ENCODE measurements around the gene SEMA7A. TPM values are rescaled to one million over a fixed set of nuclear protein-coding genes. Genes with fewer than 3 reads are reported as not detected.

The SEMA7A gene
- total and polyA plus RNA-seq, 4 donors, result 4.2 to 15.0 (median 6.8) TPM

GRCh38 chr15:74464897-74465296, 31.1 kb upstream of the SEMA7A start:
- no peak for TF ChIP-seq CTCF (IDR thresholded peaks at IDR 0.05; ENCODE audit: control extremely low read depth, extremely low read depth)
- WGBS, 2 donors, result 92 to 96% methylated on average over 2 of the region's 2 CpGs
- Histone ChIP-seq H3K4me3 (no peak overlapping the region), H3K4me1 (ENCODE audit: control insufficient read depth in 5 of 5, insufficient read depth in 5 of 5, low read length in 5 of 5) (peaks cover 0 to 21% (median 2%) of the 10 kb centered on the region in 5 donors), H3K9me3 (ENCODE audit: control insufficient read depth in 4 of 4, insufficient read depth in 3 of 4, low read length in 3 of 4) (no peaks in the 10 kb centered on the region), H3K27ac (ENCODE audit: low read depth in 1 of 2, low read length in 1 of 2) (no peak overlapping the region), H3K9ac (ENCODE audit: insufficient read depth in 1 of 2, low read length in 2 of 2) (no peak overlapping the region), H3K27me3 (ENCODE audit: control insufficient read depth in 3 of 3, insufficient read depth in 3 of 3, low read length in 2 of 3) (no peaks in the 10 kb centered on the region), H3K36me3 (ENCODE audit: control insufficient read depth in 4 of 4, insufficient read depth in 4 of 4, low read length in 4 of 4) (peaks cover 0 to 4% (median 0%) of the 10 kb centered on the region in 4 donors)
- no peak for ATAC-seq (ENCODE audit: insufficient read depth, low FRiP score)
- DNase-seq, result no peak

DNA sequence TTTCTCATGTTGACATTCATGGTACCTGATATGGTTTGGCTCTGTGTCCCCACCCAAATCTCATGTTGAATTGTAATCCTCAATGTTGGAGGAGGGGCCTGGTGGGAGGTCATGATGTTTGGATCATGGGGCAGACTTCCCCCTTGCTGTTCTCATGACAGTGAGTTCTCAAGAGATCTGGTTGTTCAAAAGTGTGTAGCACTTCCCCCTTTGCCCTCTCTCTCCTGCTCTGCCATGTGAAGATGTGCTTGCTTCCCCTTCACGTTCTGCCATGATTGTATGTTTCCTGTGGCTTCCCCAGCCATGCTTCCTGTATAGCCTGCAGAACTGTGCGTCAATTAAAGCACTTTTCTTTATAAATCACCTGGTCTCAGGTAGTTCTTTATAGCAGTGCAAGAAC, 30.5 kb upstream of the SEMA7A start:
- Histone ChIP-seq H3K27me3 (ENCODE audit: control insufficient read depth in 3 of 3, insufficient read depth in 3 of 3, low read length in 2 of 3) (no peaks in the 10 kb centered on the region), H3K4me3 (no peak overlapping the region), H3K36me3 (ENCODE audit: control insufficient read depth in 4 of 4, insufficient read depth in 4 of 4, low read length in 4 of 4) (peaks cover 0 to 4% (median 0%) of the 10 kb centered on the region in 4 donors), H3K9me3 (ENCODE audit: control insufficient read depth in 4 of 4, insufficient read depth in 3 of 4, low read length in 3 of 4) (no peaks in the 10 kb centered on the region), H3K9ac (ENCODE audit: insufficient read depth in 1 of 2, low read length in 2 of 2) (no peak overlapping the region), H3K4me1 (ENCODE audit: control insufficient read depth in 5 of 5, insufficient read depth in 5 of 5, low read length in 5 of 5) (peaks cover 0 to 21% (median 2%) of the 10 kb centered on the region in 5 donors), H3K27ac (ENCODE audit: low read depth in 1 of 2, low read length in 1 of 2) (no peak overlapping the region)
- DNase-seq (no peak), ATAC-seq (ENCODE audit: insufficient read depth, low FRiP score) (no peak)
- no peak for TF ChIP-seq CTCF (IDR thresholded peaks at IDR 0.05; ENCODE audit: control extremely low read depth, extremely low read depth)
- WGBS, 2 donors, result 23 to 62% methylated on average over 2 of the region's 2 CpGs

DNA sequence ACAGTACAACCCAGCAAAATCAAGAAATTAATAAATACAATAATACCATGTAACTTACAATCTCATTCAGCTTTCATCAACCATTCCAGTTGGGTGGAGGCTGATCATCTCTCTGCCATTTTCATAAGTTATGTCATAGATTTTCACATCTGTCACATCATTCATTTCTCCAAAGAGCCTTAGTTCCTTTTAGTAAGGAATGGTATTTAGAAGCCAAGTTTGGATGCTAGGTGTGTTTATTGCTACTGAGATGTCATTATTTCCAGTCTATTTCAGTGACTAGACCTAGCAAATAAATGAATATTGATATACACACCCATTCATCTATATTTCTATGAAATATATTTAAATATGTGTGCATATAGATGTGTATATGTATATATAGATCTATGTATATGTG, 29.9 kb upstream of the SEMA7A start:
- no peak for ATAC-seq (ENCODE audit: insufficient read depth, low FRiP score)
- Histone ChIP-seq H3K27ac (ENCODE audit: low read depth in 1 of 2, low read length in 1 of 2) (no peak overlapping the region), H3K9me3 (ENCODE audit: control insufficient read depth in 4 of 4, insufficient read depth in 3 of 4, low read length in 3 of 4) (no peaks in the 10 kb centered on the region), H3K27me3 (ENCODE audit: control insufficient read depth in 3 of 3, insufficient read depth in 3 of 3, low read length in 2 of 3) (no peaks in the 10 kb centered on the region), H3K4me1 (ENCODE audit: control insufficient read depth in 5 of 5, insufficient read depth in 5 of 5, low read length in 5 of 5) (peaks cover 0 to 21% (median 2%) of the 10 kb centered on the region in 5 donors), H3K4me3 (no peak overlapping the region), H3K9ac (ENCODE audit: insufficient read depth in 1 of 2, low read length in 2 of 2) (no peak overlapping the region), H3K36me3 (ENCODE audit: control insufficient read depth in 4 of 4, insufficient read depth in 4 of 4, low read length in 4 of 4) (peaks cover 0 to 4% (median under 1%) of the 10 kb centered on the region in 4 donors)
- no peak for DNase-seq
- TF ChIP-seq CTCF (IDR thresholded peaks at IDR 0.05; ENCODE audit: control extremely low read depth, extremely low read depth), result no peak
